T-cell (primary cell): Measurements from ENCODE around the gene FBXW11. TPM values are rescaled to one million over a fixed set of nuclear protein-coding genes. Genes with fewer than 3 reads are reported as not detected.

ENCODE experiments used
- ATAC-seq, 4 experiments: fragments of 200-7000 bp in 3 of 4; fragments of 150-1000 bp in 1 of 4; cut with Tn5 transposase; replicated peaks in 1 of 4; 1 replicate in 3 of 4; 2 replicates in 1 of 4; pipeline ENCODE4 v1.10.0; 2021; ENCODE audit warnings: moderate library complexity in 3 of 4, mild to moderate bottlenecking in 2 of 4, moderate number of reproducible peaks in 1 of 4
- CTCF ChIA-PET, 2 donors: fragments of 300-600 bp; sonication (Branson Sonifier 250); formaldehyde crosslinking; loops; one replicate each; lab custom pipeline; 2022; ENCODE audit warnings: antibody characterized with exemption in 2 of 2; lab: Charles Lee
- POLR2A ChIA-PET, 2 donors: fragments of 300-600 bp; sonication (Branson Sonifier 250); formaldehyde crosslinking; loops; one replicate each; lab custom pipeline; 2022; ENCODE audit warnings: antibody characterized with exemption in 2 of 2; lab: Charles Lee
- DNase-seq, 35 experiments: peaks; one replicate each; pipeline versions ENCODE4 v3.0.0 to v3.0.0-alpha.2; 2013 to 2023
- H3K27ac ChIP-seq: one replicate; pipeline ENCODE4 v1.5.1; 2013; ENCODE audit warnings: low read length
- H3K27me3 ChIP-seq, 2 experiments: replicated peaks in 1 of 2; 1 replicate in 1 of 2; 2 replicates in 1 of 2; pipeline versions ENCODE4 v1.6.1 to v1.7.0; 2013; ENCODE audit warnings: low read length in 1 of 2, mixed read lengths in 1 of 2; ENCODE audit not compliant: control insufficient read depth in 2 of 2, insufficient read depth in 2 of 2; ENCODE audit errors: extremely low read depth in 1 of 2
- H3K36me3 ChIP-seq, 2 donors: 1 replicate in 1 of 2; 2 replicates in 1 of 2; pipeline versions ENCODE4 v1.6.1 to v1.7.0; 2013; ENCODE audit warnings: low read length in 1 of 2; ENCODE audit not compliant: control insufficient read depth in 2 of 2, insufficient read depth in 1 of 2; ENCODE audit errors: extremely low read depth in 1 of 2
- H3K4me1 ChIP-seq, 2 experiments: 1 replicate in 1 of 2; 2 replicates in 1 of 2; pipeline versions ENCODE4 v1.6.1 to v1.7.0; 2013; ENCODE audit warnings: low read length in 2 of 2, mixed read lengths in 1 of 2; ENCODE audit not compliant: insufficient read depth in 2 of 2, control insufficient read depth in 1 of 2; ENCODE audit errors: extremely low read depth in 1 of 2
- H3K4me3 ChIP-seq, 2 donors: 1 replicate in 1 of 2; 2 replicates in 1 of 2; pipeline versions ENCODE4 v1.5.1 to v1.7.0; 2013; ENCODE audit warnings: mild to moderate bottlenecking in 2 of 2, low read length in 1 of 2, moderate library complexity in 1 of 2; ENCODE audit not compliant: control insufficient read depth in 1 of 2; ENCODE audit errors: extremely low read depth in 1 of 2
- H3K9me3 ChIP-seq: 2 replicates; pipeline ENCODE4 v1.7.0; 2013
- H3K27ac Mint-ChIP-seq, 2 donors: one replicate each; pipeline ENCODE4 v1.8.0; 2020 to 2021; ENCODE audit warnings: mild to moderate bottlenecking in 2 of 2, mixed read lengths in 2 of 2
- H3K27me3 Mint-ChIP-seq, 2 donors: one replicate each; pipeline ENCODE4 v1.8.0; 2021 to 2022; ENCODE audit warnings: mixed read lengths in 2 of 2
- H3K36me3 Mint-ChIP-seq: one replicate; pipeline ENCODE4 v1.8.0; 2021; ENCODE audit warnings: mixed read lengths
- H3K4me1 Mint-ChIP-seq, 3 donors: one replicate each; pipeline ENCODE4 v1.8.0; 2020 to 2022; ENCODE audit warnings: mixed read lengths in 3 of 3, mild to moderate bottlenecking in 1 of 3
- H3K4me3 Mint-ChIP-seq, 3 donors: one replicate each; pipeline ENCODE4 v1.8.0; 2020 to 2022; ENCODE audit warnings: mild to moderate bottlenecking in 3 of 3, mixed read lengths in 3 of 3, moderate library complexity in 3 of 3
- H3K9me3 Mint-ChIP-seq, 3 donors: one replicate each; pipeline ENCODE4 v1.8.0; 2020 to 2022; ENCODE audit warnings: mixed read lengths in 3 of 3
- WGBS: methylation state at CpG from one replicate; pipeline ENCODE4 v1.1.5; 2013; ENCODE audit warnings: missing lambda C conversion rate; ENCODE audit not compliant: insufficient coverage; 5-methylcytosine and 5-hydroxymethylcytosine counted together
- total RNA-seq, 35 experiments: library from RNA in 6 of 35; stranded (reverse) in 6 of 35; fragments of 120-200 nt in 1 of 35; gene quantifications; one replicate each; pipeline versions ENCODE4 v1.2.1 to v1.2.4 and lab custom pipeline; 2013 to 2026

FBXW11 gene
- total RNA-seq, 5 donors from 2014 or later (not counting 1 experiment from before 2014, with no cell fraction given) = 33.4 to 36.6 (median 34.2) TPM

DNA sequence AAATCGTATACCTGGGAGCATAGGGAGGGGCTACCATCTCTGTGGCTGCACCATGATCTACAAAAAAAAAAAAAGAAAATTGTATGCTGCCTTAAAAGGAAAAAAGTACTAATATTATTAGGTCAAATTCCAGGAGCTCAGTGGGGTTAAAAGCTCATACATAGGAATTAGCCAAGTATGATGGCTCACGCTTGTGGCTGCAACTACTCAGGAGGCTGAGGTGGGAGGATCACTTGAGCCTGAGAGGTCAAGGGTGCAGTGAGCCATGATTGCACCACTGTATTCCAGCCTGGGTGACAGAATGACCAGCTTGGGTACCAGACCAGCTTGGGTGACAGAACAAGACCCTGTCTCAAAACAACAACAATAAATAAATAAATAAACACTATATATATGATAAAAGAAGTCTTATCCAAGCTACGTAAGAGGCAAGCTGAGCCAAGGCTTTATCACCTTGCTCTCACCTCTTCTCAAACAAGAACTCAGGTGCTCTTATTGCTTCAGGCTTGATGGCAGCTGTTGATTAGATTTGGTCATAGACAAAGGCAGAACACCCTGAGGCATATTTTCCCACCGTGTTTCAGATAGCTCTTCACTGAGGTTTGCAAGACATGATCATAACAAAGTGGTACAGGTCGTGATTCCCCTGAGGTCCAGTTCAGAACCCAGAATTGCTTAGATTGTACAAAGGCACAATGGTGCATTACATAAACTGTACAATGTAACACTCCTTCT lies 3.3 kb upstream of the FBXW11 start:
- no peak overlapping the region for H3K4me3 ChIP-seq
- no peak for DNase-seq
- H3K4me1 Mint-ChIP-seq = peaks cover 25 to 32% (median 30%) of the 10 kb centered on the region in 3 donors
- H3K27me3 Mint-ChIP-seq = no peaks in the 10 kb centered on the region
- no peaks in the 10 kb centered on the region for H3K36me3 ChIP-seq
- H3K4me1 ChIP-seq = peaks cover 11 to 20% of the 10 kb centered on the region in 2 experiments
- H3K27me3 ChIP-seq = no peaks in the 10 kb centered on the region
- POLR2A ChIA-PET = no interaction called here
- no peak overlapping the region for H3K27ac ChIP-seq
- no peaks in the 10 kb centered on the region for H3K9me3 Mint-ChIP-seq
- H3K27ac Mint-ChIP-seq = no peak overlapping the region
- ATAC-seq = no peak
- CTCF ChIA-PET = no interaction called here
- no peaks in the 10 kb centered on the region for H3K9me3 ChIP-seq
- no peaks in the 10 kb centered on the region for H3K36me3 Mint-ChIP-seq
- 93% methylated on average over 3 of the region's 5 CpGs for WGBS
- H3K4me3 Mint-ChIP-seq = no peak overlapping the region

DNA sequence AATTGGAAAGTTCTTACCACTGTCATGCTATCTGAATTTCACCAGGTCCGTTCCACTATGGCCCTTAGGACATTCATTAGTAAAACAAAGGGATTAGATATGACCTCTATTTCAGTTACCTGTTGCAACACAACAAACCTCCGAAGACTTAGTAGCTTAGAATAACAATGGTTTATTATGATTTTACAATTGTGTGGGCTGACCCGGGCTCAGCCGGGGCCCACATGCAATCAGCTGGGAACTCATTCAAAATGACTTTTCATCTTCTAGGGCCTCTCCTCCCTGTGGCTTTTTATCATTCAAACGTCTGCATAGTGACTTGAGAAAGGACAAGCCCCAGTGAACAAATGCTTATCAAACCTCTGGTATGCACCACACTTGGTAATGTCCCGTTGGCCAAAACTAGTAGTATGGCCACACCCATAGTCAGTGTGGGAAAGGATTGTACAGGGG lies 2.3 kb upstream of the FBXW11 start:
- H3K4me1 ChIP-seq = peaks cover 11 to 20% of the 10 kb centered on the region in 2 experiments
- ChIA-PET CTCF (no interaction called here), POLR2A (interaction anchor here in 1 of 2 donors (0.5 to 0.6 kb wide), 2 partner anchors 448 to 757 kb away, joined by 4 read pairs; no protein-coding TSS in a partner anchor)
- H3K4me1 Mint-ChIP-seq = peaks cover 33 to 37% (median 35%) of the 10 kb centered on the region in 3 donors
- H3K36me3 ChIP-seq = no peaks in the 10 kb centered on the region
- DNase-seq (no peak), ATAC-seq (no peak)
- no peaks in the 10 kb centered on the region for H3K27me3 Mint-ChIP-seq
- no peak overlapping the region for H3K4me3 Mint-ChIP-seq
- no peaks in the 10 kb centered on the region for H3K36me3 Mint-ChIP-seq
- no peak overlapping the region for H3K4me3 ChIP-seq
- peak overlapping the region in 1 of 2 donors; percentile 34 for H3K27ac Mint-ChIP-seq
- H3K27me3 ChIP-seq = no peaks in the 10 kb centered on the region
- no peaks in the 10 kb centered on the region for H3K9me3 ChIP-seq
- no peak overlapping the region for H3K27ac ChIP-seq
- WGBS = 75% methylated on average over 3 of the region's 6 CpGs
- H3K9me3 Mint-ChIP-seq = no peaks in the 10 kb centered on the region

DNA sequence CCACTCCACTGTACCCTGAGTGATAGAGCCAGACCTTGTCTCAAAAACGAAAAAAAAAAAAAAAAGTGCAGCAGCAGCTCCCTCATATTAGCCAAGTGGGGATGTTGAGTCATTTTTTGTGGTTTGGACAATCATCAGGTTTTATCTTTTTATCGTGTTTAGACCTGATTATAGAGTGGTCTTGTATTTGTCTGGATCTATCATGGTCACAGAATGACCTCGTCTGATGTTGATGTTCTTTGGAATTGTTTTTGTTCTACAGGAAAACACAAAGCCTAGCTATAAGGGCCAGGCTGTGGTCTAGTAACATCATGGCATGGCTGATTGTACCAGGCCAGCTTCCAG lies 1.6 kb upstream of the FBXW11 start:
- H3K4me3 ChIP-seq = no peak overlapping the region
- no peaks in the 10 kb centered on the region for H3K27me3 ChIP-seq
- peak overlapping the region; percentile 71 to 94 for H3K27ac Mint-ChIP-seq
- no peaks in the 10 kb centered on the region for H3K36me3 ChIP-seq
- no peaks in the 10 kb centered on the region for H3K9me3 ChIP-seq
- H3K4me1 ChIP-seq = peaks cover 11 to 22% of the 10 kb centered on the region in 2 experiments
- DNase-seq = no peak
- H3K27me3 Mint-ChIP-seq = no peaks in the 10 kb centered on the region
- POLR2A ChIA-PET = interaction anchor here in 1 of 2 donors (1.4 kb wide), 1 partner anchor 615 kb away, joined by 4 read pairs; no protein-coding TSS in a partner anchor
- H3K9me3 Mint-ChIP-seq = no peaks in the 10 kb centered on the region
- ATAC-seq = no peak
- H3K27ac ChIP-seq = no peak overlapping the region
- CTCF ChIA-PET = interaction anchor here (0.6 to 3.7 kb wide), 7 partner anchors 11 to 284 kb away, joined by 3 to 26 read pairs (median 5); partner anchors contain the start of gene STK10 (in 1 of the 2)
- H3K4me3 Mint-ChIP-seq = peak overlapping the region; percentile 94 to 98 (median 96)
- H3K36me3 Mint-ChIP-seq = no peaks in the 10 kb centered on the region
- H3K4me1 Mint-ChIP-seq = peaks cover 39 to 44% (median 41%) of the 10 kb centered on the region in 3 donors
- 0% methylated on average over 1 of the region's 3 CpGs for WGBS

DNA sequence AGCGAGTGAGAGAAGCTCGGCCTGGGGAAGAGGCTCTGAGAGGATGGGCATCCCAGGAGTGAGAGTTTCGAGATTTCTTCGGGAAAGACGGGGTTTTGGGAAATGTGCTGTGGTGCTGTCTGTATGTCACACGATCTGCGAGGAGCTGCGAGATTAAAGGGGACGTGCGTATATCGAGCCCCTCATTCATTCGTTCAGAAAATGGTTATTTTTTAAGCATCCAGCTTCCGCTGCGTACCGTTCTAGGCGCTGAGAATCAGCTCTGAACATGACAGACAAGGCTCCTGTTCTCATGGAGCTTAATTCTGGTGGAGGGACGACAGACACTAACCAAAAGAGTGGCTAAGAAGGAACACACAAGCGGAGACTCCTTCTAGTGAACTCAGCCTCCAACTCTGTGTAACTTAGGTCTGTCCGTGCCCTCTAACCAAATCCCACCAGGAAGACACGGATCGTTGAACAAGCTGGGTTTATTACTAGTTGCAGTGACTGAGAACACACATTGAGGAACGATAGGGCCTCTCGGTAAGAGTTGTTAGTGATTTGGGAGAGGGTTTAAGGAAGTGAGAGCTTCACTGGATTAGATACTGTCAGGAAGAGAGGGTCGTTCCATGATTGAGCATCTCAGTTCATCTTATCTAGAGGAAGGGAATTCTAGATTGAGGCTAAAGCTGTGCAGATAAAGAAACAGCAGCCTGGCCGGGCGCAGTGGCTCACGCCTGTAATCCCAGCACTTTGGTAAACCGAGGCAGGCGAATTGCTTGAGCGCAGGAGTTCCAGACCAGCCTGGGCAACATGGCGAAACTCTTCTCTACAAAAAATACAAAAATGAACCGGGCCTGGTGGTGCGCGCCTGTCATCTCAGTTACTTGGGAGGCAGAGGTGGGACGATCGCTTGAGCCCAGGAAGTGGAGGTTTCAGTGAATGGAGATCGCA lies 1.0 kb upstream of the FBXW11 start:
- H3K36me3 Mint-ChIP-seq = no peaks in the 10 kb centered on the region
- Histone ChIP-seq H3K4me1 (peaks cover 11 to 22% of the 10 kb centered on the region in 2 experiments), H3K27ac (peak overlapping the region; percentile 93), H3K9me3 (no peaks in the 10 kb centered on the region), H3K4me3 (peak overlapping the region; percentile 65 to 99), H3K36me3 (no peaks in the 10 kb centered on the region), H3K27me3 (no peaks in the 10 kb centered on the region)
- no peaks in the 10 kb centered on the region for H3K27me3 Mint-ChIP-seq
- H3K4me3 Mint-ChIP-seq = peak overlapping the region; percentile 94 to 98 (median 96)
- peak in 3 of 4 experiments; percentile 2 to 5 (median 4) for ATAC-seq
- peaks cover 45 to 49% (median 46%) of the 10 kb centered on the region in 3 donors for H3K4me1 Mint-ChIP-seq
- peak in 14 of 35 experiments; percentile 5 to 54 (median 15) for DNase-seq
- 8% methylated on average over 21 of the region's 37 CpGs for WGBS
- no peaks in the 10 kb centered on the region for H3K9me3 Mint-ChIP-seq
- POLR2A ChIA-PET = interaction anchor here (0.5 to 1.4 kb wide), 7 partner anchors 10 to 614 kb away, joined by 3 to 16 read pairs (median 3); no protein-coding TSS in a partner anchor
- H3K27ac Mint-ChIP-seq = peak overlapping the region; percentile 94 to 100
- CTCF ChIA-PET = interaction anchor here (0.6 to 3.7 kb wide), 20 partner anchors 10 to 1608 kb away, joined by 3 to 26 read pairs (median 4); partner anchors contain the start of genes STK10 (in 1 of the 2) and UBTD2 (in 1 of the 2)

DNA sequence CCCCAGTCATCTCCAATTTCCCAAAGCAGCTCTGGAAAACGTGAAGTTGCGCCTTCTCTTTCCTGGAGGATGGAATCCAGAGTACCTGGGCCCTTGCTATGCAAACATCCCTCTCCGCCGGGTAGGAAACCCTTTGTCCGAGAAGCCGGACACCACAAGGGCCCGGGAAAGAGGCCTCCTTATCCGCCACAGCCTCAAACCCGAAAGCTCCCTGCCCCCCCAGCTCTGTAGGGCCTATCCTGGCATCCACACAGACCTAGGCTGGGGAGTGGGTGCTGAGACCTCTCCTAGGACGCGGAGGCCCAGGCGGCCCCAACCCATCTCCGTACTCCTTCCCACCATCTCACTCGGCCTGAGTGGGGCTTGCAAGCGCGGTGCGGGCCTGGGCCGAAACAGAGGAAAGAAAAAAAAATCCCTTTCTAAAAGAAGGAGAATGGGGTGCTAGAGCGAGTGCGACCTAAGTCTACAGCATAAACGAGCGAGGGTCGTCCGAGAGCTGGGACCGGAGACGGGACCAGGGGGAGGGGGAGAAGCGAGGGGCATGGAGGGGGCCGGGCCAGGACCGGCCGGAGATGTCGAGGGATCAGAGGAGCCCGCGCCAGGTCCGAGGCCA lies 624 bp downstream of the FBXW11 start:
- no peaks in the 10 kb centered on the region for H3K9me3 ChIP-seq
- ChIA-PET POLR2A (interaction anchor here in 1 of 2 donors (0.5 to 1.2 kb wide), 5 partner anchors 8 to 587 kb away, joined by 3 to 6 read pairs (median 4); no protein-coding TSS in a partner anchor), CTCF (interaction anchor here in 1 of 2 donors (0.6 to 3.7 kb wide), 11 partner anchors 9 to 1610 kb away, joined by 3 to 26 read pairs (median 6); partner anchors contain the start of genes STK10 and UBTD2)
- Mint-ChIP-seq H3K9me3 (no peaks in the 10 kb centered on the region), H3K4me1 (peaks cover 61 to 65% (median 61%) of the 10 kb centered on the region in 3 donors), H3K27ac (peak overlapping the region; percentile 94), H3K27me3 (no peaks in the 10 kb centered on the region), H3K4me3 (peak overlapping the region; percentile 96 to 98 (median 98)), H3K36me3 (no peaks in the 10 kb centered on the region)
- 0% methylated on average over 20 of the region's 34 CpGs for WGBS
- H3K27me3 ChIP-seq = no peaks in the 10 kb centered on the region
- no peaks in the 10 kb centered on the region for H3K36me3 ChIP-seq
- H3K4me1 ChIP-seq = peaks cover 11 to 27% of the 10 kb centered on the region in 2 experiments
- peak overlapping the region; percentile 48 for H3K27ac ChIP-seq
- ATAC-seq = peak in 3 of 4 experiments; percentile 2 to 8 (median 6)
- peak overlapping the region; percentile 65 to 99 for H3K4me3 ChIP-seq
- peak in 19 of 35 experiments; percentile 1 to 36 (median 6) for DNase-seq
